Suppressor macrophage (primary cell): ENCODE data around the gene PHC1.
A peak's percentile ranks its signal among the peaks of the same experiment; 100 is the strongest.
"Not testable (repeated sequence)": the region's sequence is repeated elsewhere in the genome, so short reads cannot be mapped to it uniquely, and the experiment has no call there.

Source experiments
- DNase-seq, 4 experiments: peaks; one replicate each; pipeline ENCODE4 v3.0.0-alpha.2; 2020 to 2022

Gene PHC1

GRCh38 chr12:8911606-8912268 is 2.6 kb upstream of the PHC1 start:
- no peak for DNase-seq

GRCh38 chr12:8912914-8913313 is 1.4 kb upstream of the PHC1 start:
- DNase-seq = no peak

- DNase-seq = no peak
These were observed 642 bp upstream of the PHC1 start for GRCh38 chr12:8913702-8914032.

GRCh38 chr12:8914716-8915526 is 612 bp downstream of the PHC1 start:
- DNase-seq = peak; percentile 25 to 59 (median 44)

GRCh38 chr12:8916154-8916553 is 1.8 kb downstream of the PHC1 start:
- DNase-seq = no peak

- no peak for DNase-seq
These were observed 2.7 kb downstream of the PHC1 start for GRCh38 chr12:8917031-8917430.

- no peak for DNase-seq
These were observed 3.4 kb downstream of the PHC1 start for GRCh38 chr12:8917751-8918150.

- DNase-seq = not testable (repeated sequence)
These were observed 5.3 kb downstream of the PHC1 start for GRCh38 chr12:8919643-8920042.

- DNase-seq = no peak
These were observed 8.2 kb downstream of the PHC1 start for GRCh38 chr12:8922544-8922943.

- not testable (repeated sequence) for DNase-seq
These were observed 16.5 kb downstream of the PHC1 start for GRCh38 chr12:8930655-8931323.

GRCh38 chr12:8932464-8932863 is 18.2 kb downstream of the PHC1 start:
- not testable (repeated sequence) for DNase-seq

GRCh38 chr12:8934080-8934479 is 19.8 kb downstream of the PHC1 start:
- DNase-seq = not testable (repeated sequence)

GRCh38 chr12:8936735-8937134 is 22.4 kb downstream of the PHC1 start:
- DNase-seq = no peak

- peak in 2 of 4 experiments; percentile 22 to 45 for DNase-seq
These were observed 23.6 kb downstream of the PHC1 start for GRCh38 chr12:8937842-8938442.

GRCh38 chr12:8941691-8942478 is 27.6 kb downstream of the PHC1 start:
- DNase-seq = no peak

GRCh38 chr12:8943565-8944186 is 29.4 kb downstream of the PHC1 start:
- no peak for DNase-seq

- DNase-seq = no peak
These were observed 32.4 kb downstream of the PHC1 start for GRCh38 chr12:8946733-8947132.

- peak; percentile 51 to 84 (median 62) for DNase-seq
These were observed 33.4 kb downstream of the PHC1 start for GRCh38 chr12:8947737-8948136.

GRCh38 chr12:8948701-8949341 is 34.5 kb downstream of the PHC1 start:
- DNase-seq = peak; percentile 69 to 82 (median 76)

GRCh38 chr12:8949342-8950220 is 35.3 kb downstream of the PHC1 start, which contains the start of gene M6PR:
TSS of gene M6PR (minus strand) at chr12:8949645. CDS start at chr12:8946404, 3,241 bp downstream.
- peak; percentile 98 to 99 (median 99) for DNase-seq
